Suprapubic skin (tissue), 3 donors: ENCODE results near the gene FGF11.

Experiments used
- POLR2AphosphoS5 ChIP-seq, 3 donors: sonication (generic); formaldehyde crosslinking; IDR thresholded peaks; one replicate each; pipeline ENCODE4 v1.6.1; 2017; ENCODE audit warnings: antibody characterized with exemption in 3 of 3
- TF ChIP-seq, protein P1 (sequence below), 2 donors: fragments of 200-600 bp in 1 of 2; fragments of 450-650 bp in 1 of 2; sonication (generic) in 1 of 2; IDR thresholded peaks; one replicate each; pipeline ENCODE4 v1.5.1; 2016 to 2019; ENCODE audit warnings: antibody characterized with exemption in 2 of 2, mild to moderate bottlenecking in 1 of 2, moderate library complexity in 1 of 2

DNA sequence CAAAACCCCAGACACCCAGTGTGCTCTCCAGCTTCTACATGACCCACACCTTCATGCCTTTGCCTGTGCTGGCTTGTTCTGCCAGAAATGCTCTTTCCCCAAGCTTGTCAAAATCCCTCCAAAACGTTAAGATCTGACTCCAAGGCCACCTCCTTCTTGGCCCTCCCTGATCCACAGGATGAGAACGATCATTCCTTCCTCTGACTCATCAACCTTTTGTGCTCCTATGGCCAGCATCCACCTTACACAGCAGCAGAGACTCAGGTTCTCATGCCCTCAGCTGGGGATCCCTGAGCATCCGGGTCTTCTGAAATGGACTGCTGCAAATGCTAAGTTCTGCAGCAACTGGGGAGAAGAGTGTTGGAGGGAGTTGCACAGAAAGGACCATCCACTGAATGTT, 37.2 kb downstream of the FGF11 start:
- TF ChIP-seq, protein P1, sequence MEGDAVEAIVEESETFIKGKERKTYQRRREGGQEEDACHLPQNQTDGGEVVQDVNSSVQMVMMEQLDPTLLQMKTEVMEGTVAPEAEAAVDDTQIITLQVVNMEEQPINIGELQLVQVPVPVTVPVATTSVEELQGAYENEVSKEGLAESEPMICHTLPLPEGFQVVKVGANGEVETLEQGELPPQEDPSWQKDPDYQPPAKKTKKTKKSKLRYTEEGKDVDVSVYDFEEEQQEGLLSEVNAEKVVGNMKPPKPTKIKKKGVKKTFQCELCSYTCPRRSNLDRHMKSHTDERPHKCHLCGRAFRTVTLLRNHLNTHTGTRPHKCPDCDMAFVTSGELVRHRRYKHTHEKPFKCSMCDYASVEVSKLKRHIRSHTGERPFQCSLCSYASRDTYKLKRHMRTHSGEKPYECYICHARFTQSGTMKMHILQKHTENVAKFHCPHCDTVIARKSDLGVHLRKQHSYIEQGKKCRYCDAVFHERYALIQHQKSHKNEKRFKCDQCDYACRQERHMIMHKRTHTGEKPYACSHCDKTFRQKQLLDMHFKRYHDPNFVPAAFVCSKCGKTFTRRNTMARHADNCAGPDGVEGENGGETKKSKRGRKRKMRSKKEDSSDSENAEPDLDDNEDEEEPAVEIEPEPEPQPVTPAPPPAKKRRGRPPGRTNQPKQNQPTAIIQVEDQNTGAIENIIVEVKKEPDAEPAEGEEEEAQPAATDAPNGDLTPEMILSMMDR (IDR thresholded peaks at IDR 0.05) = no peak
- no peak for TF ChIP-seq POLR2AphosphoS5 (IDR thresholded peaks at IDR 0.05)
